ENCODE results near the gene AKR1A1.

DNA sequence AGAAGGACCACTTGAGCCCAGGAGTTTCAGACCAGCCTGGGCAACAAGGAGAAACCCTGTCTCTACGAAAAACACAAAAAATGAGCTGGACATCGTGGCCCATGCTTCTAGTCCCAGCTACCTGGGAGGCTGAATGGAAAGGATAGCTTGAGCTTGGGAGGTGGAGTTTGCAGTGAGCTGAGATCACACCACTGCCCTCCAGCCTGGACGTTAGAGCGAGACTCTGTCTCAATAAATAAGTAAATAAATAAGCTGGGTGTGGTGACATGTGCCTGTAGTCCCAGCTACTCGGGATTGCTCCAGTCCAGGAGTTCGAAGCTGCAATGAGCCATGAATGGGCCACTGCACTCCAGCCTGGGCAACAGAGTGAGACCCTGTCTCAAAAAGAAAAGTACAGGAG, 3.6 kb downstream of the AKR1A1 start:
- TF ChIP-seq, protein P1, sequence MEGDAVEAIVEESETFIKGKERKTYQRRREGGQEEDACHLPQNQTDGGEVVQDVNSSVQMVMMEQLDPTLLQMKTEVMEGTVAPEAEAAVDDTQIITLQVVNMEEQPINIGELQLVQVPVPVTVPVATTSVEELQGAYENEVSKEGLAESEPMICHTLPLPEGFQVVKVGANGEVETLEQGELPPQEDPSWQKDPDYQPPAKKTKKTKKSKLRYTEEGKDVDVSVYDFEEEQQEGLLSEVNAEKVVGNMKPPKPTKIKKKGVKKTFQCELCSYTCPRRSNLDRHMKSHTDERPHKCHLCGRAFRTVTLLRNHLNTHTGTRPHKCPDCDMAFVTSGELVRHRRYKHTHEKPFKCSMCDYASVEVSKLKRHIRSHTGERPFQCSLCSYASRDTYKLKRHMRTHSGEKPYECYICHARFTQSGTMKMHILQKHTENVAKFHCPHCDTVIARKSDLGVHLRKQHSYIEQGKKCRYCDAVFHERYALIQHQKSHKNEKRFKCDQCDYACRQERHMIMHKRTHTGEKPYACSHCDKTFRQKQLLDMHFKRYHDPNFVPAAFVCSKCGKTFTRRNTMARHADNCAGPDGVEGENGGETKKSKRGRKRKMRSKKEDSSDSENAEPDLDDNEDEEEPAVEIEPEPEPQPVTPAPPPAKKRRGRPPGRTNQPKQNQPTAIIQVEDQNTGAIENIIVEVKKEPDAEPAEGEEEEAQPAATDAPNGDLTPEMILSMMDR (conservative IDR thresholded peaks at IDR 0.05), result no peak
- no peak for TF ChIP-seq ZFX (IDR thresholded peaks at IDR 0.05)
